COR-L47 (cell line): Measurements from ENCODE around the gene TKTL1.
A peak's percentile ranks its signal among the peaks of the same experiment; 100 is the strongest.
"Not testable (repeated sequence)": the region's sequence is repeated elsewhere in the genome, so short reads cannot be mapped to it uniquely, and the experiment has no call there.

Source experiments
- DNase-seq: peaks from one replicate; lab custom pipeline; 2025; lab: John Stamatoyannopoulos, UW

TKTL1 gene

DNA sequence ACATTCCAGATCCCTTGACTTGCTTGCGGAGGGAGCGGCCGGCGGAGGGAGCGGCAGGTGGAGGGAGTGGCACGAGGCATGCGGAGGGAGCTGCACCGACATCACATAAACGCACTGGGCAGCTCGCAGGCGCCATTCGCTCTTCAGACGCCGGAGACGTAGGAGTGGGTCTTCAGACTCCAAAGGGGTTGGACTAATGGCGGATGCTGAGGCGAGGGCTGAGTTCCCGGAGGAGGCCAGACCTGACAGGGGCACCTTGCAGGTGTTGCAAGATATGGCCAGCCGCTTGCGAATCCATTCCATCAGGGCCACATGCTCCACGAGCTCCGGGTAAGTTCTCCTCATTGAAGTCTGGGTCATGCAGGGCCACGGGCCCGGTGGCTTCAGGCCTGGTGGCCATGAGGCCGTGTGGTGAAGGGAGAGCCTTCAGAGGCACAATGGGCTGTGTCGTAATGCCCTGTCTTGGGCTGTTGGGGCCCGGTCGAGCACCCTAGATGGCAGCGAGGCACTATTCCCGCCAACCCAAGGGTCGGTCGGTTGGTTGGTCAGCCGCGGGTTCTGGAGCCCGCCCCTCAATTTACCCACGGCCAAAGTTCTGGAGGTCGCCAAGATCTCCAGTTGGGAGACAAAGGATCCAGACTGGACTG, at the start of gene TKTL1:
Gene TKTL1 (plus strand): TSS at position 132 of the 647 bp plus-strand sequence. CDS start 65 bp downstream, at position 197.
- no peak for DNase-seq

DNA sequence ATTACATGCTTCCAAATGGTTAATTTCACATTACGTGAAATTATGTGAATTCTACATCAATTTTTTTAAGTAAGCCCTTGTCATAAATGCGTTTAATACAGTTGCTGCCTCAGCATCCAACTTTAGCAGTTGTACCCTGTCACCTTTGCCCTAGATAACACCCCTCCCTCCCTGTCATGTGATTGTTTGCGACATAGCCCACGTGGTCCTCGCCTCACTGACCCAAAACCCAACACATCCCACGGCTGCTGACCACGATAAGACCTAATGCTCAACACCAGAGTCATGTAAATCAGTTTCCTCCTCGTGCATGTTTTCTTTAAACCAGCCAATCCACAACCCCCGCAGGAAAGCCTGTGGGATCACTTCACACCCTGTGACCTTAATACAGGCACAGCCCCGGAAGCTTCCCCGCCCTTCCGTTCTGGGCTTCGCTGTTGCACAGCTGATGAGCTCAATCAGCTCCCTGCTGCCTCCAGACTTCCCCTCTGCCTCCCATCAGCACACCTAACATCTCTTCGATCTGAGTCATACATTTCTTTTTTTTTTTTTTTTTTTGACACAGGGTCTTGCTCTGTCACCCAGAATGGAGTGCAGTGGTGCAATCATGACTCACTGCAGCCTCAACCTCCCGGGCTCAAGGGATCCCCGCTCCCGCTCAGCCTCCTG, 48.1 kb upstream of the TKTL1 start:
- DNase-seq, result not testable (repeated sequence)

- DNase-seq, result not testable (repeated sequence)
Observed at GRCh38 chrX:154248076-154248475, 47.5 kb upstream of the TKTL1 start.

DNA sequence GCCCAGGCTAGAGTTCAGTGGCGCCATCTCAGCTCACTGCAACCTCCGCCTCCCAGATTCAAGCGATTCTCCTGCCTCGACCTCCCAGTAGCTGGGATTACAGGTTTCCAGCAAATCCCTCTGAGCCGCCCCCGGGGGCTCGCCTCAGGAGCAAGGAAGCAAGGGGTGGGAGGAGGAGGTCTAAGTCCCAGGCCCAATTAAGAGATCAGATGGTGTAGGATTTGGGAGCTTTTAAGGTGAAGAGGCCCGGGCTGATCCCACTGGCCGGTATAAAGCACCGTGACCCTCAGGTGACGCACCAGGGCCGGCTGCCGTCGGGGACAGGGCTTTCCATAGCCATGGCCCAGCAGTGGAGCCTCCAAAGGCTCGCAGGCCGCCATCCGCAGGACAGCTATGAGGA, 38.3 kb upstream of the TKTL1 start, which contains the start of gene OPN1MW3:
Gene OPN1MW3 (plus strand): TSS at position 301 of the 400 bp plus-strand sequence. CDS start 38 bp downstream, at position 339.
- DNase-seq, result not testable (repeated sequence)

- DNase-seq, result not testable (repeated sequence)
Observed at GRCh38 chrX:154258711-154259110, 36.9 kb upstream of the TKTL1 start.

DNA sequence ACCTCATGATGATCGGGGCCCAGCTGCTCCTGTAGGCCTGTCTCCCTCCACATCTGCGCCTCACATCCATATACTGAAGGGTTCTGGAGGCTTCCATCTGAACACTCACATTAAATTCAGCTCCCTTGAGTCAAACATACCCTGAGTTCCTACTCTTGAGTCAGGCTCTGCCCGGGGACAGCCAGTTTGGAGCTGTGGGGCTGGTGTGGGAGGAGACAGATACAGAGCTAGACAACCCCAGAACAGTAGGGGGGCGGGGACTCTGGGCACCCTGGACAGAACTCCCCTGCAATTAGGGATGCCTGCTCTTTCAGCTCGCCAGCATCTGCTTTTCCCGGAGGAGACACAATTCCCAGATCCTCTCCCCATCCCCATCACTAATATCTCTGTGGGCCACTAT, 32.5 kb upstream of the TKTL1 start:
- DNase-seq, result not testable (repeated sequence)

- DNase-seq, result not testable (repeated sequence)
Observed at GRCh38 chrX:154269245-154269644, 26.4 kb upstream of the TKTL1 start.

GRCh38 chrX:154284489-154285338, 10.9 kb upstream of the TKTL1 start:
- not testable (repeated sequence) for DNase-seq

DNA sequence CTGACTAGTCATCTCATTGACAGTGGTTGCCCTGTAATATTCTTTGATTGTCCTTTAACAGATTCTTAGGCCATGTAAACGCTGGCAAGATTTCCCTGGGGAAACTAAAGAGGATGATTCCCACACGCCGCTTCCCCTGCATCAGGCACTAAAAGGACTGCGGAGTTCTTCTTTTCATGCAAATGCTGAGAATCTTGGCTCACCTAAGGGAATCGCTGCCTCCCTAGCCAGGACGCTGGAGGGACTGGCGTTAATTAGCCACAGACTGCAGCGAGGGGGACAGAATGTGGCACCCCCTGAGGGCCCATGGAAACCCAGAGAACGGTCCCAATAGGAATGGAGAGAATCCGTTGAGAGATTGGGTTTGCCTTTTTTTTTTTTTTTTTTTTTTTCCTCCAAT, 9.2 kb upstream of the TKTL1 start:
- DNase-seq, result not testable (repeated sequence)

DNA sequence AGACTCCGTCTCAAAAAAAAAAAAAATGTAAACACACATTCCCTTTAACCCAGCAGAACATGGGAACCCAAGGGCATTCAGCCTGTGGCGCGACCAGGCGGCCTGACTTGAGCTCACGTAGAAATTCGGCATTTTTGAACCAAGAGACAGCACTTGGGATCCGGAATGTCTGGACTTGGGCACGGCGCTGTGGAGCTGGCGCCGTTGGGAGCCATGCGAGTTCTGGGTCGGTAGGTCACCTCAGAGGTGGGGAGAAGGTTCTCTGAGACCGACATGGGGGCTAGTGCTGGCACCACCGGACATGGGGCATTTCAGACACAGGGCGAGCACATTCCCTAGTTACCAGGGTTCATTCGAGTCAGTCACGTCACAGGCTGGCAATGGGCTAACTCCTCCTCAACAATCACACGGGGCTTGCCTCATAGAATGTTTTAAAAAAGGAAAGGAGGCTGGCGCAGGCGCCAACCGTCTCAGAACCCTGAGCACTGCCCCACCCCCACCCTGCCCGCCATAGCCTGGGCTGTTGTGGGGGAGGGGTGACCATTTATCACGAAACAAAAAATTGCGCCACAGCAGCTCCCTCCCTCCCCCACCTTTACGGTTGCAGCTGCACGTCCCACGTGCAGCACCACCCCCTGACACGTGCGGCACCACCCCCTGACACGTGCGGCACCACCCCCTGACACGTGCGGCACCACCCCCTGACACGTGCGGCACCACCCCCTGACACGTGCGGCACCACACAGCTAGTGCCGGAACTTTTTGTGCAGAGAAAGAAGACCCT, 612 bp upstream of the TKTL1 start, which contains the start of gene TEX28:
Gene TEX28 (minus strand): TSS at position 334 of the 784 bp plus-strand sequence. CDS start 3,007 bp downstream, outside the sequence.
- no peak for DNase-seq

GRCh38 chrX:154296731-154297130, 1.1 kb downstream of the TKTL1 start:
- no peak for DNase-seq

- no peak for DNase-seq
Observed at GRCh38 chrX:154298312-154298711, 2.7 kb downstream of the TKTL1 start.

GRCh38 chrX:154300816-154301215, 5.2 kb downstream of the TKTL1 start:
- no peak for DNase-seq

GRCh38 chrX:154302998-154303397, 7.4 kb downstream of the TKTL1 start:
- DNase-seq, result not testable (repeated sequence)

- no peak for DNase-seq
Observed at GRCh38 chrX:154303476-154303875, 7.9 kb downstream of the TKTL1 start.

- DNase-seq, result no peak
Observed at GRCh38 chrX:154304846-154305245, 9.3 kb downstream of the TKTL1 start.

DNA sequence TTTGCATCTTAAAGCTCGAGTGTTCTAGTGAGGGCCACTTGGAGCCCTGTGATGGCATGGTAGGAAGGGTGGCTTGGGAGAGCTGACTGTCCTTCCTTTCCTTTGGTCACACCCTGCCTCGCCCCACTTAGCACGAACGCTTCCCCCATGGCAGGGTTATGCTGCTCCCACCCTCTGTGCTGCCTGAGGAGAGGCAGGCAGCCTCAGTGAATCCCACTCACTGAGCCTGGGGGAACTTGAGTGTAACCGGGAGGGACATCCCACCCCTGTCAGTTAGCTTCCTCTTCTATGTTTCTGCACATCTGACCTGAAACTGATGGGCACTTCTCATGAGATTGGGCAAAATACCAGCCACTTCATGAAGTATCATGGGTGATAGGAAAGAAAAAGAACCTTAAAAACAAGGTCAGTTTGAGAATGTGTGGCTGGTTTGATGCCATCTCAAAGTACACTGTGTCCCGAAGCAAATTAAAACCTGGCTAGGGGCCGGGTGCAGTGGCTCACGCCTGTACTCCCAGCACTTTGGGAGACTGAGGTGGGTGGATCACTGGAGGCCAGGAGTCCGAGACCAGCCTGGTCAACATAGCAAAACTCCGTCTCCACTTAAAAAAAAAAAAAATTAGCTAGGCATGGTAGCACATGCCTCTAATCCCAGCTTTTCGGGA, 10.1 kb downstream of the TKTL1 start:
- no peak for DNase-seq

DNA sequence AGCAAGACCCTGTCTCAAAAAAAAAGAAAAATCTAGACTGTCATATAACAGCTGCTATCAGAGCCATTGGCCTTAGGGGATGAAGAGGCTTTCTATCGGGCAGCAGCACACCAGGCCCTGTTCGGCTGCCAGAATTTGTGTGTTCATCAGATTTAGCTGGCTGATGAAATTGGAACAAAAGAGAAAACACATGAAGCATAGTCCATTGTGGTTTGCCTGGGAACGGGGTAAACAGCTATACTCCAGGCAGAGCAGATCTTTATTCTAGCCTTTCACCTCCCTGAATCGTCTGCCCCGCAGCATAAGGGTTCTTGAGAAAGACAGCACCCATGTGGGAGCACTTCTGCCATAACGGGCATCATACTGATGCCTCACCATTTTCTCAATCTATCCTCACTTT, 11.6 kb downstream of the TKTL1 start:
- DNase-seq, result no peak

DNA sequence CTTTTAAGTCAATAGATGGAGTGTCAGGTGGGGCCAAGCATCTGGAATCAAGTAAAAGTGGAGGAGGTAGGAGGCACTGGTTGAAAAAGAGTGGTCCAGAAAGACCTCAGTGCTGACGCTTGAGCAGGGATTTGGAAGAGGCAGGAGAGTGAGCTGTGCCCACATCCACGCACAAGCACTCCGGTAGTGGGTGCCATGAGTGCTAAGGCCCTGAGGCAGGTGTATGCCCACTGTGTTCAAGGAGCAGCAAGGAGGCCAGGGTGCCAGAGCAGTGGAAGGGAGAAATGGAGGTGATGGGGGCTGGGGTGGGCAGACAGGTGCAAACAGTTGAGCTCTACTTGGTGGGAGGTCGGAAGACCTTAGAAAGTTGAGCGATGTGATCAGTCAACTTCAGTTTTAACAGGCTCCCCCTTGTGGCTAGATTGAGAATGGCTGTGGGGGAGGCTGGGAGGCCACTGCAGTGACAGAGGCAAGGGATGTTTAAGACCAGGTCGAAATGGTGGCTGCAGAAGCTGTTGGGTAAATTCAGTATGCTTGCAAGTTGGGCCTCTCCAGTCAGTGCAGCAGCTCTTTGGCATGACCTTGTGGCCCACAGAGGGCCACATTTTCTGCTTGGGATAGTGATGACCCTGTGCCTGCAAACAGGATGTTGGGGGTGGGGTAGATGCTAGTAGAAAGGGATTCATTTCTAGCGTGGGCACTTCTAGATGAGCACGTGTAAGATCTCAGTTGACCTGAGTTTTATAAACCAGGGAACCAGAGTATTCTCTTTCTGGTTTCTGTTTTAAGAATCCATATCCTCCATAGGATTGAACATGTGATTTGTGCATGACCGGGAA, 12.7 kb downstream of the TKTL1 start:
- peak; percentile 7 for DNase-seq
